Lung (tissue), 12 donors: ENCODE measurements around the gene MED12. TPM values are rescaled to one million over a fixed set of nuclear protein-coding genes. Genes with fewer than 3 reads are reported as not detected.

Source experiments
- ATAC-seq: fragments of 200-7000 bp; cut with Tn5 transposase; one replicate; pipeline ENCODE4 v1.9.1; 2020; ENCODE audit warnings: moderate number of reproducible peaks; ENCODE audit not compliant: insufficient read depth, low FRiP score
- DNase-seq, 3 donors: peaks; one replicate each; pipeline ENCODE4 v3.0.0-alpha.2; 2013 to 2017
- H3K27ac ChIP-seq, 2 donors: one replicate each; pipeline ENCODE4 v1.5.1; 2013; ENCODE audit warnings: mild to moderate bottlenecking in 2 of 2, moderate library complexity in 2 of 2, control low read depth in 1 of 2, inconsistent platforms in 1 of 2, low read depth in 1 of 2, low read length in 1 of 2
- H3K27me3 ChIP-seq, 3 donors: one replicate each; pipeline ENCODE4 v1.5.1; 2013; ENCODE audit warnings: low read length in 2 of 3; ENCODE audit not compliant: control insufficient read depth in 3 of 3, insufficient read depth in 3 of 3
- H3K36me3 ChIP-seq, 4 donors: one replicate each; pipeline ENCODE4 v1.5.1; 2013; ENCODE audit warnings: low read length in 4 of 4, mild to moderate bottlenecking in 1 of 4, moderate library complexity in 1 of 4; ENCODE audit not compliant: control insufficient read depth in 4 of 4, insufficient read depth in 4 of 4
- H3K4me1 ChIP-seq, 5 donors: one replicate each; pipeline ENCODE4 v1.5.1; 2013; ENCODE audit warnings: low read length in 5 of 5, mild to moderate bottlenecking in 2 of 5, moderate library complexity in 1 of 5; ENCODE audit not compliant: control insufficient read depth in 5 of 5, insufficient read depth in 5 of 5
- H3K4me3 ChIP-seq: one replicate; pipeline ENCODE4 v1.5.1; 2013; ENCODE audit warnings: mild to moderate bottlenecking, control low read depth, moderate library complexity
- H3K9ac ChIP-seq, 2 donors: one replicate each; pipeline ENCODE4 v1.5.1; 2013; ENCODE audit warnings: low read length in 2 of 2, control low read depth in 1 of 2; ENCODE audit not compliant: insufficient read depth in 1 of 2
- H3K9me3 ChIP-seq, 4 donors: one replicate each; pipeline ENCODE4 v1.5.1; 2013; ENCODE audit warnings: low read length in 3 of 4, mild to moderate bottlenecking in 1 of 4, moderate library complexity in 1 of 4; ENCODE audit not compliant: control insufficient read depth in 4 of 4, insufficient read depth in 3 of 4
- CTCF ChIP-seq: IDR thresholded peaks from 2 replicates; pipeline ENCODE4 v1.5.1; 2012; ENCODE audit warnings: mild to moderate bottlenecking; ENCODE audit errors: control extremely low read depth, extremely low read depth
- WGBS, 2 donors: extraction: QIAGEN DNeasy Blood & Tissue Kit; methylation state at CpG; one replicate each; pipeline ENCODE4 v1.1.7; 2013; 5-methylcytosine and 5-hydroxymethylcytosine counted together
- polyA plus RNA-seq, 2 donors: library from polyadenylated mRNA; stranded (reverse); fragments of 200-250 nt; gene quantifications; one replicate each; pipeline ENCODE4 v1.2.1, GENCODE V29; 2013
- total RNA-seq, 2 donors: library from RNA; depleted of rRNA in 1 of 2; stranded (reverse); fragments of >200 nt in 1 of 2; gene quantifications; one replicate each; pipeline ENCODE4 v1.2.1, GENCODE V29; 2014 to 2021
- donor health status: control.
- donor health status: control.
- donor health status: Bipolar disorder and iron deficiency.
- donor health status: healthy.
- donor health status: DM: yes; HTN: yes; CAD: no.

MED12 gene
- total and polyA plus RNA-seq, 4 donors: 10.3 to 41.1 (median 24.9) TPM

GRCh38 chrX:71082124-71082647 lies 36.2 kb upstream of the MED12 start:
- Histone ChIP-seq H3K4me3 (no peak overlapping the region), H3K27me3 (no peaks in the 10 kb centered on the region), H3K9ac (no peak overlapping the region), H3K9me3 (no peaks in the 10 kb centered on the region), H3K36me3 (no peaks in the 10 kb centered on the region), H3K4me1 (no peaks in the 10 kb centered on the region), H3K27ac (no peak overlapping the region)
- no peak for ATAC-seq
- 77 to 88% methylated on average over 5 of the region's 5 CpGs for WGBS, 2 donors
- TF ChIP-seq CTCF: no peak
- DNase-seq: no peak

GRCh38 chrX:71082822-71083221 lies 35.6 kb upstream of the MED12 start:
- Histone ChIP-seq H3K9me3 (no peaks in the 10 kb centered on the region), H3K27ac (no peak overlapping the region), H3K27me3 (no peaks in the 10 kb centered on the region), H3K36me3 (no peaks in the 10 kb centered on the region), H3K4me1 (no peaks in the 10 kb centered on the region), H3K9ac (no peak overlapping the region), H3K4me3 (no peak overlapping the region)
- ATAC-seq (no peak), DNase-seq (no peak)
- 83 to 84% methylated on average over 4 of the region's 4 CpGs for WGBS, 2 donors
- no peak for TF ChIP-seq CTCF

- 51 to 75% methylated on average over 4 of the region's 4 CpGs for WGBS, 2 donors
- no peak for TF ChIP-seq CTCF
- DNase-seq: no peak
- no peak for ATAC-seq
- no peak overlapping the region for H3K27ac ChIP-seq
- H3K36me3 ChIP-seq: no peaks in the 10 kb centered on the region
- no peak overlapping the region for H3K9ac ChIP-seq
- no peaks in the 10 kb centered on the region for H3K27me3 ChIP-seq
- H3K4me1 ChIP-seq: no peaks in the 10 kb centered on the region
- no peak overlapping the region for H3K4me3 ChIP-seq
- no peaks in the 10 kb centered on the region for H3K9me3 ChIP-seq
Observed at GRCh38 chrX:71085900-71086299, 32.5 kb upstream of the MED12 start.

GRCh38 chrX:71091263-71091662 lies 27.1 kb upstream of the MED12 start:
- 71 to 89% methylated on average over 5 of the region's 5 CpGs for WGBS, 2 donors
- Histone ChIP-seq H3K27ac (no peak overlapping the region), H3K36me3 (no peaks in the 10 kb centered on the region), H3K9ac (no peak overlapping the region), H3K4me1 (no peaks in the 10 kb centered on the region), H3K4me3 (no peak overlapping the region), H3K27me3 (no peaks in the 10 kb centered on the region), H3K9me3 (no peaks in the 10 kb centered on the region)
- ATAC-seq: no peak
- no peak for TF ChIP-seq CTCF
- no peak for DNase-seq
